CD4-positive, alpha-beta T cell treated with Interleukin-17A for 4 hours (primary cell): ENCODE measurements around the gene CHRNB1.
A peak's percentile ranks its signal among the peaks of the same experiment; 100 is the strongest.

Experiments used
- DNase-seq: peaks from one replicate; pipeline ENCODE4 v3.0.0-alpha.2; 2020; ENCODE audit warnings: mixed read lengths

CHRNB1 gene

DNA sequence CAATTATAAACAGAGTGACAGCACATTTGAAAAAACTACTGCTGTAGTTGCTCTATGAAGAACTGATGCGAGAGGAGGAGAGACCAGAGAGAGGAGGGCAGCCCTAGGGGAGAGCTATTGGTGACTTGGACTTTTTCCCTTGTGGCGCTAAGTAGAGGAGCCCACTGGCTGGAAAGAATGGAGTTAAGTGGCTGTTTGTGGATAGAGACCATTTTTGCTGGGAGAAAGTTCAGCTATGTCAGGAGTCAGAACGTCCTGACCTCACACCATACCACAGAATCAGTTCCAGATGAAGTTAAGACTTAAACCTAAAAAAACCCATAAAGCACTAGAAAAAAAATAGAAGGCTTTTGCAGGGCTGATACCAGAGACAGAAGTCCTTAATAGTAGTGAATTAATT lies 41.3 kb downstream of the CHRNB1 start:
- no peak for DNase-seq

DNA sequence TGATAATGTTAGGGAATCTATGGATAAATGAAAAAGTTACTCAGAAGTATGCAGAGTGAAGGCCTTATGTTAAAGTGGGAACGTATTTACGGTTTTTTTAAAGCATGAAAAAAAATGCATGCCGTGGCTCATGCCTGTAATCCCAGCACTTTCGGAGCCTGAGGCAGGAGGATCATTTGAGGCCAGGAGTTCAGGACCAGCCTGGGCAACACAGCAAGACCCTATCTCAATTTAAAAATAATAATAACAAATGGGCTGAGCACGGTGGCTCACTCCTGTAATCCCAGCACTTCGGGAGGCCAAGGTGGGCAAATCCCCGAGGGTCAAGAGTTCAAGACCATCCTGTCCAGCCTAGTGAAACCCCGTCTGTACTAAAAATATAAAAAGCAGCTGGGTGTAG lies 45.3 kb downstream of the CHRNB1 start:
- no peak for DNase-seq

DNA sequence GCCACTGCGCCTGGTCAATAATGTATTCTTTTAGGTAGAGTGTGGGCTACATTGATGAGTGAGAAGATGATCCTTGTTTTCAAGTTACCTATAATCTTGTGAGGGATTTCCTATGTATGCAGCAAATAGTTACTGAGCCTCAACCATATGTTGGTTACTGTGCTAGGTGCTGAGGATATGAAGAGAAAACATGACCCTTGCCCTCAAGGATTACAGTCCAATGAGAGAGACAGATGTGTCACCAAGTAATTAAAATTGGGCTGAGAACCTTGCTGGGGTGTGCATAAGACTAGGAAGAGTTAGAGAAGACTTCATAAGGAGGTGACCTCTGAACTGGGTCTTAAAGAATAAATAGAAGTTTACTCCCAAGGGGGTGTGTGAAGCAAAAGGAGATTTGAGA lies 46.7 kb downstream of the CHRNB1 start:
- DNase-seq = no peak

DNA sequence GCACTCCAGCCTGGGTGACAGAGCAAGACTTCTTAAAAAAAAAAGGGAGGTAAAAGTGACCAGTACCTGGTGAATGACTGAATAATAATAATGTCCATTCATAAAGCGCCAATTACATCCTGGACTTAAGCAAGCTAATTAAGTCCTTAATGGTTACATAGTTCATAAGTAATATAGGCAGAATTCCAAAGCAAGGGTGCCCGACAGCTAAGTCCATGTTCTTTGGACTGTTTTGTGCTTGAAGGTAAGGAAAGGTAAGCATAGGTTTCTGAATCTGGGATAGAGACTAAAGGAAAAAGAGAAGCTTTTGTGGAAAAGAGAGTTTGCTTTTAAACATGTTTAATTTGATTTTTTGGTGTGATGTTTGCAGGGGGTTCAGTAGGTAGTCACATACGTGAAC lies 49.1 kb downstream of the CHRNB1 start:
- no peak for DNase-seq

DNA sequence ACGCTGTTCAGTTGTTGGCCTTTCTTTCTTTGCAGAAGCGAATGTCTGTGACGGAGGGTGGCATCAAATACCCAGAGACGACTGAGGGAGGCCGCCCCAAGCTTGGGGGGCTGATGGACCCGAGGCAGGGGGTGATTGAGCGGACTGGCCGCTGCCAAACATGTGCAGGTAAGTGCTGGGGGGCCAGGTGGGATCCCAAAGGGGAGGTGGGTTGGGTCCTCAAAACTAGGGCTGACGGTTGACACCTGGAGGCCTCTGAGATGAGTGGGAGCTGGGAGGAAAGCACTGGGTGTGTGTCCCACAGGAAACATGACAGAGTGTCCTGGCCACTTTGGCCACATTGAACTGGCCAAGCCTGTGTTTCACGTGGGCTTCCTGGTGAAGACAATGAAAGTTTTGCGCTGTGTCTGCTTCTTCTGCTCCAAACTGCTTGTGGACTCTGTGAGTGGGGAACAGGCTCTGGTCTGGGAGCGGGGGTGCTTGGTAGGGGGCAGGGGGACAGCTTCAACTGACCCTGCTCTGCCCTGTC lies 51.1 kb downstream of the CHRNB1 start:
- no peak for DNase-seq

DNA sequence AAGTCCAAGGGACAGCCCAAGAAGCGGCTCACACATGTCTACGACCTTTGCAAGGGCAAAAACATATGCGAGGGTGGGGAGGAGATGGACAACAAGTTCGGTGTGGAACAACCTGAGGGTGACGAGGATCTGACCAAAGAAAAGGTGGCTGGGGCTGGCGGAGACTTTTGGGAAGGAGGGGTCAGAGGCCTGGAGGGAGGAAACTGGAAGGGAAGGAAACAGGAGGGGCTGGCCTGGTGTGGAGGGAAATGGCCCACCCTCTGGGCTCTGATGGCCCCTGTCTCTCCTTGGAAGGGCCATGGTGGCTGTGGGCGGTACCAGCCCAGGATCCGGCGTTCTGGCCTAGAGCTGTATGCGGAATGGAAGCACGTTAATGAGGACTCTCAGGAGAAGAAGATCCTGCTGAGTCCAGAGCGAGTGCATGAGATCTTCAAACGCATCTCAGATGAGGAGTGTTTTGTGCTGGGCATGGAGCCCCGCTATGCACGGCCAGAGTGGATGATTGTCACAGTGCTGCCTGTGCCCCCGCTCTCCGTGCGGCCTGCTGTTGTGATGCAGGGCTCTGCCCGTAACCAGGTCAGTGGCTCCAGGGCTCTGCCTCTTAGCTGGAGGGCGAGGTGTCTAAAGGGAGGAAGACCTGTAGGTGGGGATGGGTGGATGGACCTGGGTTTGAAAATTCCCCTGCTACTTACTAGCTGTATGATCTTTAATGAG lies 51.8 kb downstream of the CHRNB1 start:
- no peak for DNase-seq

DNA sequence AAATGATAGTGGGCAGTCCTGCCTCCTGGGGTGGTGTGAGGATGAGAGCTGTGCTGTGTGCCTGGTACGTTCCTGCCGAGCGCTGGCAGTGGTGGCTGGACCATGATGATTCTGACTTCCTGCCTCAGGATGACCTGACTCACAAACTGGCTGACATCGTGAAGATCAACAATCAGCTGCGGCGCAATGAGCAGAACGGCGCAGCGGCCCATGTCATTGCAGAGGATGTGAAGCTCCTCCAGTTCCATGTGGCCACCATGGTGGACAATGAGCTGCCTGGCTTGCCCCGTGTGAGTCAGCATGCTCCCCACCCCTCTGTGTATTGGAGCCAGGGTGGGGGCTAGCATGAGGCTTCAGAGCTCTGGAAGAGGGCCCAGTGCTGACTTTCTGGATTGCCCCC lies 52.4 kb downstream of the CHRNB1 start:
- DNase-seq = no peak

DNA sequence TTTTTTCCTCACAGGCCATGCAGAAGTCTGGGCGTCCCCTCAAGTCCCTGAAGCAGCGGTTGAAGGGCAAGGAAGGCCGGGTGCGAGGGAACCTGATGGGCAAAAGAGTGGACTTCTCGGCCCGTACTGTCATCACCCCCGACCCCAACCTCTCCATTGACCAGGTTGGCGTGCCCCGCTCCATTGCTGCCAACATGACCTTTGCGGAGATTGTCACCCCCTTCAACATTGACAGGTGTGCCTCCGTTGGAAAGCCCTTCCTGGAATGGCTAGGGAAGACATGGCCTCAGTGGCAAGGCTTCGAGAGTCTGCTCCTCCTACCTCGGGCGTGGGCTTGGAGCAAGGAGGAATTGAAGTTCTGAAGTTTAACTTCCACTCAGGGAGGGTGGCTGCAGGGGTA lies 52.8 kb downstream of the CHRNB1 start:
- no peak for DNase-seq

DNA sequence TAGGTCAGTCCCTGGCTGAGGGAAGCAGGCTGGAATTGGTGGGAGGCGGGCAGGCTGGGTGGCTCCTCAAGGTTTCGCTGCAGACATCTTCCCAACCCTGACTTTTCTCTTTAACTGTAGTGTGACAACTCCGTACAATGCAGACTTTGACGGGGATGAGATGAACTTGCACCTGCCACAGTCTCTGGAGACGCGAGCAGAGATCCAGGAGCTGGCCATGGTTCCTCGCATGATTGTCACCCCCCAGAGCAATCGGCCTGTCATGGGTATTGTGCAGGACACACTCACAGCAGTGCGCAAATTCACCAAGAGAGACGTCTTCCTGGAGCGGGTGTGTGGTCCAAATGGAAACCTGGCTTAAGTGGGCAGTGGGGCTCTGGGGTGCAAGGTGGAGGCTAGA lies 54.3 kb downstream of the CHRNB1 start:
- no peak for DNase-seq

DNA sequence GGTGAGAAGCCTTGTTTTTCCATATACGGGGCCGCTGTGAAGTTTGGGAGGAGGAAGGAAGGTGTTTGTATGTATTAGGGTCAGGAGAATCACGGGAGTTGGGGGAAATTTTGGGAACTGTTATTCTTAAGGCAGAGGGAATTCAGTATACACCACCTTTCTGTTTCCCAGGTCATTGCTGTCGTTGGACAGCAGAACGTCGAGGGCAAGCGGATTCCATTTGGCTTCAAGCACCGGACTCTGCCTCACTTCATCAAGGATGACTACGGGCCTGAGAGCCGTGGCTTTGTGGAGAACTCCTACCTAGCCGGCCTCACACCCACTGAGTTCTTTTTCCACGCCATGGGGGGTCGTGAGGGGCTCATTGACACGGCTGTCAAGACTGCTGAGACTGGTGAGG lies 56.9 kb downstream of the CHRNB1 start:
- no peak for DNase-seq

DNA sequence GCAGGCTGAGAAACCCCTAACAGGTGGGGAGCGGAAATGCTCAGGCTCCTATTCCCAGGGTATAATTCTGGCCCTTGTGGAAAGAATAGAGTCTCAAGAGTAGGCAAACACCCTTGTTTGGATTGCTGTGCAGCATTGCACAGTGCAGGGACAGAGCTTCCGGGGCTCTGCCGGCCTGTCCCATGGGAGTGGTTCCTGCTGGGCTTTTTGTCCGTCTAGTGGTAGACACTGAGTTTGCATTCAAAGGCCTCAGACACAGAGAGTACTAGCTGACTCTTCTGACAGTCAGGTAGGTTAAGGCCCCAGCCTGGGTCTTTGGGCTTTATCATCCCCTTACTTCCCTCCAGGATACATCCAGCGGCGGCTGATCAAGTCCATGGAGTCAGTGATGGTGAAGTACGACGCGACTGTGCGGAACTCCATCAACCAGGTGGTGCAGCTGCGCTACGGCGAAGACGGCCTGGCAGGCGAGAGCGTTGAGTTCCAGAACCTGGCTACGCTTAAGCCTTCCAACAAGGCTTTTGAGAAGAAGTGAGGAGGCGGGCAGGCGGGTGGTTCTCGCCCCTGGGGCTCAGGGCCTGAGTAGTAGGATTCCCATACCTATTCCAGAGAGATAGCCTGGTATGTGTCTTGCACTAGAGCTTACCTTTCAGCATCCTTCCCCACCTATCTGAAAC lies 57.4 kb downstream of the CHRNB1 start:
- DNase-seq = no peak

DNA sequence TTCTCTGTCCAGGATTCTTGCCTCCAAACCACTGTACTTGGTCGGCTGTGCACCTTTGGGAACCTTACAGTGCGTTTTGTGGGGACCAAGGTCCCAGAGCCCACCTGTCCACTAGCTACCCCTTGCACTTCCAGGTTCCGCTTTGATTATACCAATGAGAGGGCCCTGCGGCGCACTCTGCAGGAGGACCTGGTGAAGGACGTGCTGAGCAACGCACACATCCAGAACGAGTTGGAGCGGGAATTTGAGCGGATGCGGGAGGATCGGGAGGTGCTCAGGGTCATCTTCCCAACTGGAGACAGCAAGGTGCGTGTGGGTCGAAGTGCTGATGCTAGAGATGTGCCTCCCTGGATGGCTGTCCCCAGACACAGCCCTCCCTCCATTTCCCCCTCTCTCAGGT lies 58.1 kb downstream of the CHRNB1 start:
- peak; percentile 35 for DNase-seq

DNA sequence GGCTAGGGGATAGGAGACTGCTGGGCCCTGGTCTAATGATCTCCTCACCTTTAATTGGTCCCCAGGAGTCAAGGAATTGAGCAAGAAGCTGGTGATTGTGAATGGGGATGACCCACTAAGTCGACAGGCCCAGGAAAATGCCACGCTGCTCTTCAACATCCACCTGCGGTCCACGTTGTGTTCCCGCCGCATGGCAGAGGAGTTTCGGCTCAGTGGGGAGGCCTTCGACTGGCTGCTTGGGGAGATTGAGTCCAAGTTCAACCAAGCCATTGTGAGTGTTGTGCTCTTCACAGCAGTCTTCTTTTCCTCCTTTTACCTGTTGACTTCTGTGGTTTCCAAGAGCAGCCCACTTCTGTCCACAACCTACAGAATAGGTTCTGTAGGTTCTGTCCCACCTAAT lies 58.7 kb downstream of the CHRNB1 start:
- no peak for DNase-seq
